ENCODE measurements around the gene RNLS. TPM values are rescaled to one million over a fixed set of nuclear protein-coding genes. Genes with fewer than 3 reads are reported as not detected.

The RNLS gene
- polyA plus RNA-seq, 2 of the 4 experiments (the other 2 are of a cell fraction) = 11.7 to 16.8 TPM

GRCh38 chr10:88292185-88292514, 291.0 kb downstream of the RNLS start:
- POLR2A ChIA-PET = no interaction called here

GRCh38 chr10:88291289-88292184, 291.6 kb downstream of the RNLS start:
- no peaks in the 10 kb centered on the region for H3K9me3 ChIP-seq
- no peak overlapping the region for H3K4me2 ChIP-seq
- no peak overlapping the region for H3K27ac ChIP-seq
- DNase-seq (ENCODE audit: low read depth in 1 of 2, low spot score in 1 of 2) (no peak), ATAC-seq (no peak), FAIRE-seq (no peak)
- 60% methylated on average over 4 of the region's 4 CpGs for WGBS (ENCODE audit: missing lambda C conversion rate)
- no peak for TF ChIP-seq POLR2A (IDR thresholded peaks at IDR 0.05; ENCODE audit: low read length)
- TF ChIP-seq ESRRA (IDR thresholded peaks at IDR 0.05; ENCODE audit: borderline replicate concordance, low read length) = no peak
- no peak for TF ChIP-seq RFX5 (IDR thresholded peaks at IDR 0.05)
- TF ChIP-seq ZC3H11A (IDR thresholded peaks at IDR 0.05) = no peak
- no peak for TF ChIP-seq BCL3 (IDR thresholded peaks at IDR 0.05)
- TF ChIP-seq EHMT2 (IDR thresholded peaks at IDR 0.05; ENCODE audit: low read depth) = no peak
- no peak overlapping the region for H3K4me3 ChIP-seq
- POLR2A ChIA-PET = no interaction called here
- peaks cover 19% of the 10 kb centered on the region for H3K4me1 ChIP-seq
- CTCF ChIA-PET = interaction anchor here (0.6 to 1.2 kb wide), 2 partner anchors 21 to 200 kb away, joined by 3 read pairs; no protein-coding TSS in a partner anchor

More at GRCh38 chr10:88292185-88292514, 291.0 kb downstream of the RNLS start:
- FAIRE-seq (no peak), DNase-seq (ENCODE audit: low read depth in 1 of 2, low spot score in 1 of 2) (no peak), ATAC-seq (no peak)
- CTCF ChIA-PET = interaction anchor here (1.2 kb wide), 2 partner anchors 20 to 98 kb away, joined by 3 read pairs; no protein-coding TSS in a partner anchor
- Histone ChIP-seq H3K9me3 (no peaks in the 10 kb centered on the region), H3K27ac (no peak overlapping the region), H3K4me3 (no peak overlapping the region), H3K4me2 (no peak overlapping the region), H3K4me1 (peaks cover 19% of the 10 kb centered on the region)
- TF ChIP-seq TP53 (CRISPR knock-in tag; IDR thresholded peaks at IDR 0.05) (no peak), CHD2 (IDR thresholded peaks at IDR 0.05; ENCODE audit: low read length, partially characterized antibody) (no peak), RARB (CRISPR knock-in tag; IDR thresholded peaks at IDR 0.05) (no peak), USF2 (IDR thresholded peaks at IDR 0.05) (no peak), MYC (IDR thresholded peaks at IDR 0.05; ENCODE audit: borderline replicate concordance, low read length) (no peak), GATA3 (IDR thresholded peaks at IDR 0.05; ENCODE audit: borderline replicate concordance) (no peak)

- POLR2A ChIA-PET = no interaction called here
These were observed 293.8 kb downstream of the RNLS start for GRCh38 chr10:88289342-88289741.

GRCh38 chr10:88288320-88289059, 294.6 kb downstream of the RNLS start:
- ChIA-PET POLR2A (no interaction called here), CTCF (no interaction called here)
- Histone ChIP-seq H3K4me1 (peaks cover 5% of the 10 kb centered on the region), H3K4me3 (no peak overlapping the region), H3K9me3 (no peaks in the 10 kb centered on the region), H3K27ac (no peak overlapping the region), H3K4me2 (no peak overlapping the region)
- DNase-seq (ENCODE audit: low read depth in 1 of 2, low spot score in 1 of 2) = no peak
- FAIRE-seq = no peak
- ATAC-seq = no peak
- WGBS (ENCODE audit: missing lambda C conversion rate) = 80% methylated on average over 3 of the region's 3 CpGs
- TF ChIP-seq CTCF (IDR thresholded peaks at IDR 0.05) = no peak
- no peak for TF ChIP-seq SREBF2 (IDR thresholded peaks at IDR 0.05)
- no peak for TF ChIP-seq RFX5 (IDR thresholded peaks at IDR 0.05)
- no peak for TF ChIP-seq POLR2AphosphoS2 (conservative IDR thresholded peaks at IDR 0.05; ENCODE audit: low read length)
- no peak for TF ChIP-seq FOSB (CRISPR knock-in tag; IDR thresholded peaks at IDR 0.05)
- no peak for TF ChIP-seq ATOH8 (CRISPR knock-in tag; IDR thresholded peaks at IDR 0.05; ENCODE audit: low read depth)
- no peak for TF ChIP-seq CHD2 (IDR thresholded peaks at IDR 0.05; ENCODE audit: low read length, partially characterized antibody)
- no peak for TF ChIP-seq HOXA7 (CRISPR knock-in tag; IDR thresholded peaks at IDR 0.05)
- no peak for TF ChIP-seq KDM1A (IDR thresholded peaks at IDR 0.05; ENCODE audit: low read depth)
- TF ChIP-seq HEYL (CRISPR knock-in tag; IDR thresholded peaks at IDR 0.05) = no peak
- TF ChIP-seq MAX (IDR thresholded peaks at IDR 0.05) = no peak
- no peak for TF ChIP-seq POLR2A (IDR thresholded peaks at IDR 0.05; ENCODE audit: low read length)
- TF ChIP-seq HOXB13 (CRISPR knock-in tag; IDR thresholded peaks at IDR 0.05; ENCODE audit: low read depth) = no peak
- TF ChIP-seq USF2 (IDR thresholded peaks at IDR 0.05) = no peak
- no peak for TF ChIP-seq HOXB5 (CRISPR knock-in tag; IDR thresholded peaks at IDR 0.05)

More at GRCh38 chr10:88289342-88289741, 293.8 kb downstream of the RNLS start:
- ATAC-seq (no peak), FAIRE-seq (no peak), DNase-seq (ENCODE audit: low read depth in 1 of 2, low spot score in 1 of 2) (no peak)
- no peak overlapping the region for H3K27ac ChIP-seq
- H3K4me1 ChIP-seq = peaks cover 13% of the 10 kb centered on the region
- no peak for TF ChIP-seq TFCP2L1 (CRISPR knock-in tag; IDR thresholded peaks at IDR 0.05)
- TF ChIP-seq MAFK (IDR thresholded peaks at IDR 0.05; ENCODE audit: partially characterized antibody) = no peak
- H3K4me3 ChIP-seq = no peak overlapping the region
- CTCF ChIA-PET = no interaction called here
- H3K9me3 ChIP-seq = no peaks in the 10 kb centered on the region
- no peak overlapping the region for H3K4me2 ChIP-seq
